ENCODE results near the gene FHIT.

Gene FHIT

DNA sequence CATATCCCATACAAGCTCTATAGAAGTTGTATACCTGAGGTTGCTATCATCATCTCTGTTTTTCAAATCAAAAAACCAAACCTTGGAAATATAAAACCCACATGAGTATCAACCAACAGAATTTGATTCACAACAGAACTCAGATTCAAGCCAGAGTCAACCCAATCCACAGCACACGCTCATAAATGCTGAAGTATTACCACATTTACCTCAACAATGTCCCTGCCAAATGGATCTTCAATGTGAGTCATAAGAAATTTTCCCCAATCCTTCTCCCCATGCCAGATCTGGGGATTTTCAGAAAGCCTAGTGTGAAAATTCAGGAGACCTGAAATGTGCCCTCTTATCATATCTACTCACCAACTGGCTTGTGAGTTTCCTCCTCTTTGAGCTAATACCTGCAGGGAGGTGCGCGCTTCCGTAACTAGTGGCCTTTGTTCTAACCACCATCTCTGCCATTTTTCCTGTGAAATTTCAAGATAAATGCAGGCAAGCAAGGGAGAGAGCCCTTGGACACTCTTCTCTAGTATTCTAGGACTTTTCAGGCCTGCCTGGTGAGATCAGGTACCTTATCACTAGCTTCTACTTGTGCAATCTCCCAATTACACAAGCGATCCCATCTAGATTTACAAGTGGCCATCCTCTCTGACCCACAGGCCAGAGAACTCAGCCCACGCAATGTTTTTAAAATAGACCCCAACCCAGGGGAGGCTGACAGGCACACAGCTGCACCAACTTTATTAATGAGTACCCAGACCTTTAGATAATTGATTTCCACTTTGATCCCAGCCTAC lies 1124.5 kb downstream of the FHIT start:
- no peak for DNase-seq

- no peak for DNase-seq
Measured at GRCh38 chr3:60125686-60126085, 1125.6 kb downstream of the FHIT start.

- no peak for DNase-seq
Measured at GRCh38 chr3:60120245-60120644, 1131.0 kb downstream of the FHIT start.

DNA sequence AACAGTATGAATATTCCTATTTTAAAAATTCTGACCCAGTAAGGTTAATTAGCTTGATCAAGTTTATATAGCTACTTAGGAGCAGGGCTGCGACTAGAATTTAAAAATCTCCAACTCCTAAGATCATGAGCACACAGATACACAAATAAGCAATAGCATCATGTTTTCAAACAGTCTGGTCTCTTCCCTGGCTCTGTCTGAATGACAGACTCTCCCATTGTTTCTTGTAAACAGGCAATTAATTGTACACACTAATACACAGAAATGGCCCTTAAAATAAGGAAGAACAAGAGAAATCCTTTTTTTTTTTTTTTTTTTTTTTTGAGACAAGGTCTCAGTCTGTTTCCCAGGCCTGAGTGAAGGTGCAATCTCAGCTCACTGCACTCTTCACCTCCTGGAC lies 1137.1 kb downstream of the FHIT start:
- DNase-seq = no peak

DNA sequence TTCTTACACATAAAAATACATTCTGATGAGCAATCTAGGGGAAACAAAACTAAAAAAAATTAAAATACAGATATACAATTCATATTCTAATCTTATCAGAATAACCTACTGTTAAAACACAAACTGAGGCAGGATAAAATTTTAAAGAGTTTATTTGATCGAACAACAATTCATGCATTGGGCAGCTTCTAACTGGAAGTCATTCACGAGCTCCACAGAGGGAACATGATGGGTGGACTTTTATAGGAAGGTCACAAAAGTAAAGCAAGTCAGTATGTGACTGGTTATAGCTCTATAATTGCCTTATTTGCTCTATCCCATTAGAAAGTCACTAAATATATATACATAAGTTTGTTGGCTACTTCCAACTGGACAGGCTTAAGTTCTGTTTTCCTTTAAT lies 1144.0 kb downstream of the FHIT start:
- no peak for DNase-seq

GRCh38 chr3:60102154-60102553 lies 1149.1 kb downstream of the FHIT start:
- no peak for DNase-seq

DNA sequence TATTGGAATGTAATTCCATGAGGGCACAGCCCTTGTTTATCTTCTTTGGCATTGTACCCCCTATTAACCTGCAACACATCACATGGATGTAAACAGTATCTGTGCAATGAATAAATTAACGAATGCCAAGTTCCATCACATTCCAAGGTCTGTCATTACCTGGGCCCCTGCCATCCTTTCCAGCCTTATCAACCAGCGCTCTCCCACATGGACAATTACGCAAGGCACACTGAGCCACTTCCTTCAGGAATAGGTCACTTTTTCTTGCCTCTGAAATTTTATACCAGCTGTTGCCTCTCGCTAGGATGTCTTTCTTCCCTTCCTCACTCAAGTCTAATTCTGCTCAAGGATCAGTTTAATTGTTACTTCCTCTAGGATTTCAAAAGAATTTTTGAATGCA lies 1149.6 kb downstream of the FHIT start:
- DNase-seq = no peak

GRCh38 chr3:60096403-60096802 lies 1154.8 kb downstream of the FHIT start:
- no peak for DNase-seq

GRCh38 chr3:60095930-60096329 lies 1155.3 kb downstream of the FHIT start:
- no peak for DNase-seq

GRCh38 chr3:60095516-60095915 lies 1155.7 kb downstream of the FHIT start:
- no peak for DNase-seq

- peak; percentile 50 for DNase-seq
Measured at GRCh38 chr3:60094392-60094947, 1156.8 kb downstream of the FHIT start.

DNA sequence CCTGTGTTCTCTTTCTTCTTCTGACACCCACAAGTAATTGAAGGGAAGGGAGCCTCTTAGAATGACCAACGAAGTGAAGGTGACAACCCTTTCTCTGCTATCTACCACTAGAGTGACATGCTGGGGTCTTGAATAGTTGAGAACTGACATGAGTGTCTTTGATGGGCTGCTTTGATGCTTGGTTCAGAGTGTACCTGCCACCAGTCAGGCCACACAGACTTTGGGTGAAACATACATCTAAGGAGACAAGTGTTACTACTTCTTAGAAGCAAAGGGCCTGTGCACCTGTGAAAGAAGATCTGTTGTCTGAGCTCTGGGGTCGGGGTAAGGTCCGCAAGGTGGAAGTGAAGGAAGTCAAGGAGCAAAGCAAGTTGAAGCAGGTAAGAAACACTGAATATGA lies 1160.7 kb downstream of the FHIT start:
- no peak for DNase-seq

GRCh38 chr3:60086811-60087210 lies 1164.4 kb downstream of the FHIT start:
- DNase-seq = no peak

DNA sequence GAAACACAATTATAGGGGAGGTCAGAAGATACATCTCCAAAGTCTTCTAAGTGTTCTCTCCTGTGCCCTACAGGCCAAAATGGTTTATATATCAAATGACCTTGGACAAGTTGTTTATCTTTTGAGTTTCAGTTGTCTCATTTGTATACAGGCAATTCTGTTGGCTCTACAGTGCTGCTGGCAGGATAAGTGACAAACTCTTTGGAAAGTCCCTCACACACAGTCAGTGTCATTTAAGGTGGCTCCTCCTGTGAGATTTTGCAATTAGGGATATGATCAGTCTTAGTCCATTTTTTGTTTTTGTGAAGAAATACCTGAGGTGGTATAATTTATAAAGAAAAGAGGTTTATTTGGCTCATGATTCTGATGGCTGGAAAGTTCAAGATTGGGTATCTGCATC lies 1165.6 kb downstream of the FHIT start:
- no peak for DNase-seq

- DNase-seq = no peak
Measured at GRCh38 chr3:60081381-60082095, 1169.7 kb downstream of the FHIT start.

DNA sequence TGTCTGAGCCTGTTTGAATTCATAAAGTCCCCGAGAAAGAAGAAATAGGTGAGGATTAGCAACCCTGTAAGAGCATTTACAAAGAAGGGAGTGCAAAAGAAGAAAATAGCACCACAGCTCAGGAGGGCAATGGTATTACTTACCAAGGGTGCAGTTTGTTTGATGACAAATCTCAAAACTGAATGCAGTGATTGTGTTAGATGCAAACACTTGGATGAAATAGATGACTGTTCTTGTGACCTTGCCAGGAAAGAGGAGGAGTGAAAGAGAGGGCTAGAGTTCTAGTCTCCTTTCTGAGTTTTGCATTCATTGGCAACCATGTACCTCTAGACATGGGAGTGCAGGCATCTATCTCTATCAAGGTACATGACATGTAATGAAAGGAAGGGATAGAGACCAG lies 1170.6 kb downstream of the FHIT start:
- DNase-seq = no peak

DNA sequence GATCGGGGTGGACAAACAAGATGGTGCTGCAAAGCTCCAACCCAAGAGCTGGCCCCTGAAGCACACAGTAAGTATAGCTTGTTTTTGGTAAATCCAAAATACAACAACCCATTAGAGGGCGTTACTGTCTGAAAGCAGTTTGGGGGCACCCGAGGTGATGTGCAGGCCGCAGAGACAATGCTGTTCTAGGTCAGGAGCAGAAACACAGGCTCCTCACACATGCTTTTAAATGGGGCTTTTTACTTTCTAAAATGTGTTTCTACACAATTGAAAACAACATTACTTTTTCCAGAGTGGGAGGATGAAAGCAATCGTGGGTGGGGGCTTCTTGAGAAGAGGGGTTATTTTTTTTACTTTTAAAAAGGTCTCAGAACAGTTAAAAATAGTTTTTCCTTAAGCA lies 1172.2 kb downstream of the FHIT start:
- no peak for DNase-seq

DNA sequence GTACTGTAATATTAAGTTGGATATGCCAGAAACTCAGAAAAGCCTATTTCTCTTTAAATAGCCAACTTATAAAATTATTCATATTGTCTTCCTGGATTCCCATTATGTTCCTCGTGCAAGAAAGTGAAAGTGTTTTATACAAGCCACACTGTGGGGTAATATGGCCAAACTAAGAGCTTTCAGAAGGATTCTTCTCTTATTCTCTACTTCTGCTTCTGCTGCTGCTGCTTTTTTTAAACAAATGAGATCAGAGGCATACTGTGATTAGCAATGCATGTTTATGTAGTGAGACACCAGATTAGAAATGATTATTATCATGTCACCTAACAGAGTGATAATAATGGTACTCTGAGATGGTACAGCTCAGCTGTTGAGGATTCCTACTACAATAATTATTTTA lies 1174.9 kb downstream of the FHIT start:
- DNase-seq = no peak

GRCh38 chr3:60073942-60074341 lies 1177.3 kb downstream of the FHIT start:
- DNase-seq = no peak

DNA sequence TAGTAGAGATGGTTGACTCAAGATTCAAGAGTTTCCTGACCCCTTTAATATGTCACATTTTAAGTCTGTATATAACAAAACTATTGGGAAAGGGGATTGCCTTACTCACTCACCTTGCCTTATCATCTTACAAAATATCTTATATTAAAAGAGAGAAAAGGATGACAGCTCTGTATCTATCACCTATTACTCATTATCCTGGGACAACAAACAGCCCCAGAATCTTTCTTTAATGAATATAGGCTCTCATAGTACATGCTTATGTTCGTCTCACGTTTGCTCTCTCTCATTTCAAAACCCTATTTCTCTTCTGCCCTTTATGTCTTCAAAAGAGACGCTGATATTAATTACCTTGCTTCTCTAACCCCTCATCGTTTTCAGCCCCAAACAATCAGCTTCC lies 1178.0 kb downstream of the FHIT start:
- DNase-seq = no peak

DNA sequence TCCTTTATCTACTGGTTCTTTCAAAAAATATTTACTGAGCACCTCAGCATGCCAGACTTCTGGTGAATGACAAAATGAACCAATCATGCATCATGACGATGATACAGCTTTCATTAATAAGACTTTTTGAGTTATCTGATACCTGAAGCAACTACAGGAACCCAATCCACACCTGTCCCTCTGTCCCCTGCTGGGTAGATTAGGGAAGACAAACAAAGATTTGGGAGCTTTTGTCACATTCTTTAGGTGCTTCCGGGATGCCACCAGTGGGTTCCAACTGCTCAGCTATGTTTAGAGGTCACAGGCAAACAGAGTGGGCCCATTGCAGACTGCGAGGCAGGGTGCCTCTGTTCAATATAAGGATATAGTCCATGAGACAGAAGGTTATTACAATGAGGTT lies 1180.9 kb downstream of the FHIT start:
- DNase-seq = no peak

GRCh38 chr3:60065227-60065868 lies 1185.9 kb downstream of the FHIT start:
- no peak for DNase-seq
